ENCODE results near the gene KDELR3.

DNA sequence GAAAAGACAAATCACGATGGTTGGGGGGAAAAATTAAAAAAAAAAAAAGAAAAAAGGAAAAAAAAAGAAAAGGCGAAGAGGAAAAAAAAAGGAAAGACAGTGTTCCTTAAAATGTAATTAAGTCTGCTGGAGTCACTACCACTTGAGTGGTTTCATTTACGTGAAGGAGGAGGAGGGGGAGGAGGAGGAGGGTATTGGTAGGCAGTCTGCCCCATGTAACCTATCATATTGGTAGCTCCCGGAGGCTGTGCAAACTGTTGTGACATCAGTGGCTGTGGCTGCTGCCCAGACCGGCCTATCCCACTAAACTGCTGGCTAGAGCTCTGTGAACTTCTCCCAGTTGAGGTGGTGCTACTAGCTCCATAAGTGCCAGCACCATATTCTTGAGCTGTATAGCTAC is 17.9 kb downstream of the KDELR3 start:
- TF ChIP-seq, protein P1, sequence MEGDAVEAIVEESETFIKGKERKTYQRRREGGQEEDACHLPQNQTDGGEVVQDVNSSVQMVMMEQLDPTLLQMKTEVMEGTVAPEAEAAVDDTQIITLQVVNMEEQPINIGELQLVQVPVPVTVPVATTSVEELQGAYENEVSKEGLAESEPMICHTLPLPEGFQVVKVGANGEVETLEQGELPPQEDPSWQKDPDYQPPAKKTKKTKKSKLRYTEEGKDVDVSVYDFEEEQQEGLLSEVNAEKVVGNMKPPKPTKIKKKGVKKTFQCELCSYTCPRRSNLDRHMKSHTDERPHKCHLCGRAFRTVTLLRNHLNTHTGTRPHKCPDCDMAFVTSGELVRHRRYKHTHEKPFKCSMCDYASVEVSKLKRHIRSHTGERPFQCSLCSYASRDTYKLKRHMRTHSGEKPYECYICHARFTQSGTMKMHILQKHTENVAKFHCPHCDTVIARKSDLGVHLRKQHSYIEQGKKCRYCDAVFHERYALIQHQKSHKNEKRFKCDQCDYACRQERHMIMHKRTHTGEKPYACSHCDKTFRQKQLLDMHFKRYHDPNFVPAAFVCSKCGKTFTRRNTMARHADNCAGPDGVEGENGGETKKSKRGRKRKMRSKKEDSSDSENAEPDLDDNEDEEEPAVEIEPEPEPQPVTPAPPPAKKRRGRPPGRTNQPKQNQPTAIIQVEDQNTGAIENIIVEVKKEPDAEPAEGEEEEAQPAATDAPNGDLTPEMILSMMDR (IDR thresholded peaks at IDR 0.05), result no peak
- no peak for TF ChIP-seq POLR2A (IDR thresholded peaks at IDR 0.05)
- TF ChIP-seq POLR2AphosphoS5 (IDR thresholded peaks at IDR 0.05), result peak; percentile 7

Measured in gastroesophageal sphincter (tissue), 3 donors.